Measurements from ENCODE around the gene DYNLT2. TPM values are rescaled to one million over a fixed set of nuclear protein-coding genes. Genes with fewer than 3 reads are reported as not detected.

Gene DYNLT2
- total and polyA plus RNA-seq, 2 of the 13 experiments (the other 11 are each of a cell fraction or from before 2014, with no cell fraction given), result 2.1 to 4.3 TPM

GRCh38 chr6:169701954-169702839 is 49.2 kb downstream of the DYNLT2 start, which contains the start of the genes C6orf120 and WDR27 (continued):
- peak; percentile 65 for TF ChIP-seq NCOA2 (CRISPR knock-in tag; IDR thresholded peaks at IDR 0.05)
- no peak for TF ChIP-seq MBD4 (IDR thresholded peaks at IDR 0.05; ENCODE audit: borderline replicate concordance, low read length)
- no peak for TF ChIP-seq U2AF1 (optimal IDR thresholded peaks at IDR 0.05; ENCODE audit: low read depth, low read length)
- TF ChIP-seq TARDBP (CRISPR knock-in tag; IDR thresholded peaks at IDR 0.05), result peak; percentile 93
- TF ChIP-seq CENPX (CRISPR knock-in tag; IDR thresholded peaks at IDR 0.05), result no peak
- TF ChIP-seq, protein P1, sequence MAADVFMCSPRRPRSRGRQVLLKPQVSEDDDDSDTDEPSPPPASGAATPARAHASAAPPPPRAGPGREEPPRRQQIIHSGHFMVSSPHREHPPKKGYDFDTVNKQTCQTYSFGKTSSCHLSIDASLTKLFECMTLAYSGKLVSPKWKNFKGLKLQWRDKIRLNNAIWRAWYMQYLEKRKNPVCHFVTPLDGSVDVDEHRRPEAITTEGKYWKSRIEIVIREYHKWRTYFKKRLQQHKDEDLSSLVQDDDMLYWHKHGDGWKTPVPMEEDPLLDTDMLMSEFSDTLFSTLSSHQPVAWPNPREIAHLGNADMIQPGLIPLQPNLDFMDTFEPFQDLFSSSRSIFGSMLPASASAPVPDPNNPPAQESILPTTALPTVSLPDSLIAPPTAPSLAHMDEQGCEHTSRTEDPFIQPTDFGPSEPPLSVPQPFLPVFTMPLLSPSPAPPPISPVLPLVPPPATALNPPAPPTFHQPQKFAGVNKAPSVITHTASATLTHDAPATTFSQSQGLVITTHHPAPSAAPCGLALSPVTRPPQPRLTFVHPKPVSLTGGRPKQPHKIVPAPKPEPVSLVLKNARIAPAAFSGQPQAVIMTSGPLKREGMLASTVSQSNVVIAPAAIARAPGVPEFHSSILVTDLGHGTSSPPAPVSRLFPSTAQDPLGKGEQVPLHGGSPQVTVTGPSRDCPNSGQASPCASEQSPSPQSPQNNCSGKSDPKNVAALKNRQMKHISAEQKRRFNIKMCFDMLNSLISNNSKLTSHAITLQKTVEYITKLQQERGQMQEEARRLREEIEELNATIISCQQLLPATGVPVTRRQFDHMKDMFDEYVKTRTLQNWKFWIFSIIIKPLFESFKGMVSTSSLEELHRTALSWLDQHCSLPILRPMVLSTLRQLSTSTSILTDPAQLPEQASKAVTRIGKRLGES (CRISPR knock-in tag; IDR thresholded peaks at IDR 0.05; ENCODE audit: borderline replicate concordance), result no peak
- TF ChIP-seq ELF4 (CRISPR knock-in tag; IDR thresholded peaks at IDR 0.05; ENCODE audit: borderline replicate concordance), result no peak
- peak; percentile 58; the same call in 1 of the 2 replicates for TF ChIP-seq NKX3-1 (CRISPR knock-in tag; IDR thresholded peaks at IDR 0.05)
- TF ChIP-seq ZKSCAN8 (CRISPR knock-in tag; IDR thresholded peaks at IDR 0.05; ENCODE audit: borderline replicate concordance), result no peak; the same call in 1 of the 2 replicates
- TF ChIP-seq NFE2L1 (CRISPR knock-in tag; IDR thresholded peaks at IDR 0.05; ENCODE audit: borderline replicate concordance), result no peak; the same call in 1 of the 2 replicates
- TF ChIP-seq SCMH1 (CRISPR knock-in tag; IDR thresholded peaks at IDR 0.05; ENCODE audit: borderline replicate concordance), result no peak
- TF ChIP-seq CREM (IDR thresholded peaks at IDR 0.05), result peak; percentile 86
- TF ChIP-seq CREM (CRISPR knock-in tag; IDR thresholded peaks at IDR 0.05), result no peak
- TF ChIP-seq TOPORS (CRISPR knock-in tag; IDR thresholded peaks at IDR 0.05), result peak; percentile 90
- peak; percentile 98 for TF ChIP-seq ZNF543 (CRISPR knock-in tag; IDR thresholded peaks at IDR 0.05)
- peak; percentile 97 for TF ChIP-seq GATAD1 (CRISPR knock-in tag; IDR thresholded peaks at IDR 0.05)
- TF ChIP-seq HNRNPLL (IDR thresholded peaks at IDR 0.05; ENCODE audit: low read depth, low read length, poor library complexity, severe bottlenecking), result peak; percentile 42
- TF ChIP-seq ZFP41 (CRISPR knock-in tag; IDR thresholded peaks at IDR 0.05; ENCODE audit: borderline replicate concordance), result 0 out of 2 replicates have a peak, but pooled peaks have one; percentile 87
- TF ChIP-seq SRSF1 (optimal IDR thresholded peaks at IDR 0.05; ENCODE audit: low read depth, low read length), result peak; percentile 65
- TF ChIP-seq, protein P2, sequence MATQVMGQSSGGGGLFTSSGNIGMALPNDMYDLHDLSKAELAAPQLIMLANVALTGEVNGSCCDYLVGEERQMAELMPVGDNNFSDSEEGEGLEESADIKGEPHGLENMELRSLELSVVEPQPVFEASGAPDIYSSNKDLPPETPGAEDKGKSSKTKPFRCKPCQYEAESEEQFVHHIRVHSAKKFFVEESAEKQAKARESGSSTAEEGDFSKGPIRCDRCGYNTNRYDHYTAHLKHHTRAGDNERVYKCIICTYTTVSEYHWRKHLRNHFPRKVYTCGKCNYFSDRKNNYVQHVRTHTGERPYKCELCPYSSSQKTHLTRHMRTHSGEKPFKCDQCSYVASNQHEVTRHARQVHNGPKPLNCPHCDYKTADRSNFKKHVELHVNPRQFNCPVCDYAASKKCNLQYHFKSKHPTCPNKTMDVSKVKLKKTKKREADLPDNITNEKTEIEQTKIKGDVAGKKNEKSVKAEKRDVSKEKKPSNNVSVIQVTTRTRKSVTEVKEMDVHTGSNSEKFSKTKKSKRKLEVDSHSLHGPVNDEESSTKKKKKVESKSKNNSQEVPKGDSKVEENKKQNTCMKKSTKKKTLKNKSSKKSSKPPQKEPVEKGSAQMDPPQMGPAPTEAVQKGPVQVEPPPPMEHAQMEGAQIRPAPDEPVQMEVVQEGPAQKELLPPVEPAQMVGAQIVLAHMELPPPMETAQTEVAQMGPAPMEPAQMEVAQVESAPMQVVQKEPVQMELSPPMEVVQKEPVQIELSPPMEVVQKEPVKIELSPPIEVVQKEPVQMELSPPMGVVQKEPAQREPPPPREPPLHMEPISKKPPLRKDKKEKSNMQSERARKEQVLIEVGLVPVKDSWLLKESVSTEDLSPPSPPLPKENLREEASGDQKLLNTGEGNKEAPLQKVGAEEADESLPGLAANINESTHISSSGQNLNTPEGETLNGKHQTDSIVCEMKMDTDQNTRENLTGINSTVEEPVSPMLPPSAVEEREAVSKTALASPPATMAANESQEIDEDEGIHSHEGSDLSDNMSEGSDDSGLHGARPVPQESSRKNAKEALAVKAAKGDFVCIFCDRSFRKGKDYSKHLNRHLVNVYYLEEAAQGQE (IDR thresholded peaks at IDR 0.05; ENCODE audit: borderline replicate concordance in 1 of 2, low read depth in 1 of 2, low read length in 2 of 2), result no peak; a peak in 1 of 4 replicates
- TF ChIP-seq, protein P3, sequence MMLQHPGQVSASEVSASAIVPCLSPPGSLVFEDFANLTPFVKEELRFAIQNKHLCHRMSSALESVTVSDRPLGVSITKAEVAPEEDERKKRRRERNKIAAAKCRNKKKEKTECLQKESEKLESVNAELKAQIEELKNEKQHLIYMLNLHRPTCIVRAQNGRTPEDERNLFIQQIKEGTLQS (CRISPR knock-in tag; IDR thresholded peaks at IDR 0.05), result peak; percentile 24; the same call in 1 of the 2 replicates
- TF ChIP-seq SIX4 (CRISPR knock-in tag; IDR thresholded peaks at IDR 0.05), result peak; percentile 83; the same call in 1 of the 2 replicates
- TF ChIP-seq EHMT2 (IDR thresholded peaks at IDR 0.05; ENCODE audit: borderline replicate concordance, low read depth, low read length), result no peak

All from HepG2 (cell line).